ENCODE results near the gene SSTR3.

The SSTR3 gene

DNA sequence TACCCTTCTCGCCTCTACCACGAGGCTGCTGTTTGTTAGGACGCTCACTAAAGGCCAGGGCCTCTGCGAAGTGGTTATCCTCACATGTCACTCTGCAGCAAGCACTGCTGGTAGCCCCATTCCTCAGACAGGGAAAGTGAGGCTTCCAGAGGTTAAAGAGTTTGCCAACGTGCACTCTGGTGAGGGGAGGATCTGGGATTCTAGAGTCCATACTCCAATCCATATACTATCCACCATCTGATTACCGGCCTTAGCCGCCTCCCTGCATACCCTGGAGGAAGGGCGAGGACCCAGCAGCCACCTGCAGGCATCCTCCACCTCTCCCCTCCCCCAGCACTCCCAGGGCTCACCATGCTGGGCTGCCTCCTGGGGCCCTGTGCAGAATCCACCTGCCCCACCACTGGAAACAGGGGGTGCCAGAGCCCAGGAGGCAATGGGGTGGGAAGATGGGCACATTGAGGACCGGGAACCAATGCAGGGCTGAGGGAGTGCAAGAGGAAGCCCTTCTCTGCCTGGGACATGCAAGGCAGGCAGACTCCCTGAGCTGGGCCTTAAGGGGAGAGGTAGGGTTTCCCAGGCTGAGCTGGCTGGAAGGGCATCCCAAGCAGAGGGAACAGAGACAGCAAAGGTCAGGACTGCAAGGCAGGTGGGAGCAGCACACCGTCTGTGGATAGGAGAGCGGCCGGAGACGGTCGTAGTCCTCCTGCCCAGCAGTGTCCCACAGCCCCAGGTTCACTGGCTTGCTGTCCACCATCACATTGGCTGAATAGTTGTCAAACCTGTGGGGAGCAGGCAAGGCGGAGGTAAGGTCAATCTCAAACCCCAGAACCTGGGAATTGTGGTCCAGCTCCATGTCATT, 20.1 kb upstream of the SSTR3 start:
- no peaks in the 10 kb centered on the region for H3K79me1 ChIP-seq (ENCODE audit: low read length)
- no peaks in the 10 kb centered on the region for H3K27me3 ChIP-seq (ENCODE audit: insufficient read depth, low read length)
- H4K91ac ChIP-seq (ENCODE audit: low read depth, low read length): no peak overlapping the region
- H3K27ac ChIP-seq (ENCODE audit: low read depth, low read length): no peak overlapping the region
- H2AK5ac ChIP-seq (ENCODE audit: low read length): no peak overlapping the region
- no peak overlapping the region for H2BK12ac ChIP-seq (ENCODE audit: low read length)
- no peak overlapping the region for H2BK5ac ChIP-seq (ENCODE audit: low read depth, low read length, poor library complexity)
- H2BK120ac ChIP-seq (ENCODE audit: insufficient read depth, low read length, poor library complexity): no peak overlapping the region
- no peaks in the 10 kb centered on the region for H3K79me2 ChIP-seq (ENCODE audit: control insufficient read depth, insufficient read depth, low read length, poor library complexity)
- H3K4me3 ChIP-seq (ENCODE audit: low read depth, low read length): no peak overlapping the region
- H3K4me1 ChIP-seq (ENCODE audit: control insufficient read depth in 1 of 2, insufficient read depth in 2 of 2, low read length in 2 of 2): peaks cover 0 to 5% of the 10 kb centered on the region in 2 experiments
- no peak overlapping the region for H3K4me2 ChIP-seq (ENCODE audit: low read length)
- H3K36me3 ChIP-seq (ENCODE audit: control insufficient read depth in 1 of 2, insufficient read depth in 2 of 2, low read length in 2 of 2): no peaks in the 10 kb centered on the region
- DNase-seq: no peak
- H3K14ac ChIP-seq (ENCODE audit: low read length): no peak overlapping the region
- no peak overlapping the region for H3K4ac ChIP-seq (ENCODE audit: low read depth, low read length)
- no CpG with 5 or more reads among the region's 15 CpGs for WGBS (ENCODE audit: extremely low coverage, insufficient coverage, insufficient read length)
- no peak overlapping the region for H2AFZ ChIP-seq (ENCODE audit: insufficient read depth, low read length, poor library complexity)
- no peak overlapping the region for H4K12ac ChIP-seq (ENCODE audit: low read depth, low read length)
- H3K23ac ChIP-seq (ENCODE audit: low read length): no peak overlapping the region
- H3K18ac ChIP-seq (ENCODE audit: low read length): no peak overlapping the region
- no peak overlapping the region for H3K9ac ChIP-seq (ENCODE audit: low read length)
- H4K8ac ChIP-seq (ENCODE audit: low read depth, low read length): no peak overlapping the region
- H3K9me3 ChIP-seq (ENCODE audit: insufficient read depth, low read depth, low read length): no peaks in the 10 kb centered on the region

DNA sequence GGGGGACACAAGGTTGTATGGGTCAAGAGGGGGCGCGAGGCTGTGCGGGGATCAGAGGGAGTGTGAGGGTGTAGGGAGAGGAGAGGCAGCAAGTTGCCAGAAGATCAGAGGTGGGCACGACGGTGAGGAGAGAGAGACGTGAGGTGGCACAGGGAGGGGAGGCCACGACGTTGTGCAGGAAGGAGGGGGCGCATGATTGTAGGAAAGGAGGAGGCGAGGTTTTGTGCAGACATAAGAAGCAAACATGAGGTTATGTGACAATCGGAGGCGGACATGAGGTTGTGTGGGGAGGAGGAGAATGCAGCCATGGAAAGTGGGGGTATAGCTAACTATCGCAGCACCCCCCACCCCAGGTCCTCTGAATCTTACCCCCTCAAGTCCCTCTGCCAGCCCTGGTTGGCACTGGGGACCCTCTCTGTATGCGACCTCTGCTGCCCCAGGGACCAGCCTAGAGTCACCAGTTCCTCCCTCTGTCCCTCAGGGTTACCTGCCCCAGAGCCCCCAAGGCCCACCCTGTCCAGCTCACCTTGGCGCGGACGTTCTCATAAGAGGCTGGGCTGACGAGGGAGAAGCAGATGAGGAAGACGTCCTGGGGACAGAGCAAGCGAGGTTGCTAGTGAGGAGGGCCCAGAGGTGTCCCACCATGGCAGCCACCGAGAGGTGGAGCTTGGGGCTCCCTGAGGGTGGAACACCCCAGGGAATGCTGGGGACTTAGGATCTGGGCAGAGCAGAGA, 19.3 kb upstream of the SSTR3 start:
- Histone ChIP-seq H3K79me2 (ENCODE audit: control insufficient read depth, insufficient read depth, low read length, poor library complexity) (no peaks in the 10 kb centered on the region), H2AK5ac (ENCODE audit: low read length) (no peak overlapping the region), H4K8ac (ENCODE audit: low read depth, low read length) (no peak overlapping the region), H3K4me2 (ENCODE audit: low read length) (no peak overlapping the region), H3K4me1 (ENCODE audit: control insufficient read depth in 1 of 2, insufficient read depth in 2 of 2, low read length in 2 of 2) (peaks cover 0 to 5% of the 10 kb centered on the region in 2 experiments), H3K9ac (ENCODE audit: low read length) (no peak overlapping the region), H3K27me3 (ENCODE audit: insufficient read depth, low read length) (no peaks in the 10 kb centered on the region), H3K27ac (ENCODE audit: low read depth, low read length) (no peak overlapping the region), H3K23ac (ENCODE audit: low read length) (no peak overlapping the region), H4K91ac (ENCODE audit: low read depth, low read length) (no peak overlapping the region), H2BK5ac (ENCODE audit: low read depth, low read length, poor library complexity) (no peak overlapping the region), H3K14ac (ENCODE audit: low read length) (no peak overlapping the region), H3K4me3 (ENCODE audit: low read depth, low read length) (no peak overlapping the region), H3K9me3 (ENCODE audit: insufficient read depth, low read depth, low read length) (no peaks in the 10 kb centered on the region), H4K12ac (ENCODE audit: low read depth, low read length) (no peak overlapping the region), H3K18ac (ENCODE audit: low read length) (no peak overlapping the region), H3K4ac (ENCODE audit: low read depth, low read length) (no peak overlapping the region), H2BK120ac (ENCODE audit: insufficient read depth, low read length, poor library complexity) (no peak overlapping the region), H2AFZ (ENCODE audit: insufficient read depth, low read length, poor library complexity) (no peak overlapping the region), H3K79me1 (ENCODE audit: low read length) (no peaks in the 10 kb centered on the region), H3K36me3 (ENCODE audit: control insufficient read depth in 1 of 2, insufficient read depth in 2 of 2, low read length in 2 of 2) (no peaks in the 10 kb centered on the region), H2BK12ac (ENCODE audit: low read length) (no peak overlapping the region)
- no CpG with 5 or more reads among the region's 21 CpGs for WGBS (ENCODE audit: extremely low coverage, insufficient coverage, insufficient read length)
- no peak for DNase-seq

DNA sequence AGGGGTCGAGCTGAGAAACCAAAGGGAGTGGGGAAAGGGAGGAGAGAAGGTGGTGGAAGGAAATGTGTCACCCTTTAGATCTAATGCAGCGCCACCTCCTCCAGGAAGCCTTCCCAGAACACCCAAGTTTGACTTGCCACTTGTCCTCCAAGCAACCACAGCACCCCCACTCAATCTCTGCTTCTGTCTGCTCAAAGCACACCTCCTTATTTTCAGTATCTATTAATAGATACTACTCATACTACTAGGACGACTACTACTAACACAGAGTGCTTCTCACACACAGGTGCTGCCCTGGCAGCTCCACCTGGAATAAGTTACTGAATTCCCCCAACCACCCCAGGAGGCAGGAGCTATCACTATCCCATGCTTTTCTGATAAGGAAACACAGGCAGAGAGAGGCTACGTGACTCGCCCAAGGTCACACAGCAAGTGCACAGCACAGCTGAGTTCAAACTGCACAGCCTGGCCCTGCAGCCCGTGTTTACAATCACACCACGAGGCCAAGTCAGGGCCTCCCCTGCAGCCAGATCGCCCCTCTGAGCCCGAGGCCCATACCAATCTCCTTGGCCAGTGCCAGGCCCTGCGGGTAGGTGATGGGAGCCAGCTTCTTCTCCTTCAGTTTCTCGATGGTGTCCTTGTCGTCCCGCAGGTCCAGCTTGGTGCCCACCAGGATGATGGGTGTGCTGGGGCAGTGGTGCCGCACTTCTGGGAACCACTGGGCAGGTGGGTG, 18.6 kb upstream of the SSTR3 start:
- no peak overlapping the region for H3K9ac ChIP-seq (ENCODE audit: low read length)
- H3K9me3 ChIP-seq (ENCODE audit: insufficient read depth, low read depth, low read length): no peaks in the 10 kb centered on the region
- WGBS (ENCODE audit: extremely low coverage, insufficient coverage, insufficient read length): no CpG with 5 or more reads among the region's 14 CpGs

DNA sequence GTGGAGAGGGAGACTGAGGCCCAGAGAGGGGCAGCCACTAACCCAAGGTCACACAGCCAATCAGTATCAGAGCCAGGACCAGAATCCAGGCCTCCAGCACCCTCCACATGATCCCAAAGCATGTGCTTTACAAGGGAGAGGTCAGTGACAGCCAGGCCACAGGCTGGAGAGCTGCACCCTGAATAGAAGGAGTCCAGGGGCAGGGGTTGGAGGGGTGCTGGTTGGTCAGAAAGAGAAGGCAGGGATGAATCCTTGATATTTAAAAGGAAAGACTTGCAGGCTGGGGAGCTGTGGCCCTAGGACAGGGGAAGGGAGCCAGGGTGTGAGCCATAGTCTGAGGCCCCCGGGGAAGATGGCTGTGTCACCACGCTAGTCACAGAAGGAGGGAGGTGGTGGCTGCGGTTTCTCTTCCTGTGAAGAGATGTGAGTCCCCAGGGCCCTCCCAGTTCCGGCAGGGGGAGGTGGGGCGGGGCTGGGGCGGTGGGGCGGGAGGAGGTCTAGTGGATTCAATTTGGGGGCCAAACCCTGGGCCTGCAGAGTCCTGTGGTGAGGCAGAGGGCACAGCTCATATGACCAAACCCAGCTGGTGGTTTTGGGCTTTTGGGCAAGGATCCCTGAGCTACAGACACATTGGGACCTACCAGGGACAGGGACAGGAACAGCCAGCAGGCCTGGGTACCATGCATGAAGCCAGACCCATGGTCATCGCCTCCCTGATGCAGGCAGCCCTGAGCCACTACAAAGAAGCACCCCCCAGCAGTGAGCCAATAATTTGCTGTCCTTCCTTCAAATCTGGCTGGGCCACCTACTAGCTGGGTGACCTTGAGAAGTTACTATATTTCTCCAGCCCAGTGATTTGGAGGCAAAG, 17.8 kb upstream of the SSTR3 start:
- Histone ChIP-seq H3K9ac (ENCODE audit: low read length) (no peak overlapping the region), H2AFZ (ENCODE audit: insufficient read depth, low read length, poor library complexity) (no peak overlapping the region), H3K4ac (ENCODE audit: low read depth, low read length) (no peak overlapping the region), H3K9me3 (ENCODE audit: insufficient read depth, low read depth, low read length) (no peaks in the 10 kb centered on the region), H2BK120ac (ENCODE audit: insufficient read depth, low read length, poor library complexity) (no peak overlapping the region), H3K27ac (ENCODE audit: low read depth, low read length) (no peak overlapping the region), H3K14ac (ENCODE audit: low read length) (no peak overlapping the region), H3K79me2 (ENCODE audit: control insufficient read depth, insufficient read depth, low read length, poor library complexity) (no peaks in the 10 kb centered on the region), H2BK5ac (ENCODE audit: low read depth, low read length, poor library complexity) (no peak overlapping the region), H4K91ac (ENCODE audit: low read depth, low read length) (no peak overlapping the region), H3K4me1 (ENCODE audit: control insufficient read depth in 1 of 2, insufficient read depth in 2 of 2, low read length in 2 of 2) (peaks cover 0 to 5% of the 10 kb centered on the region in 2 experiments), H3K27me3 (ENCODE audit: insufficient read depth, low read length) (no peaks in the 10 kb centered on the region), H3K4me3 (ENCODE audit: low read depth, low read length) (no peak overlapping the region), H3K36me3 (ENCODE audit: control insufficient read depth in 1 of 2, insufficient read depth in 2 of 2, low read length in 2 of 2) (no peaks in the 10 kb centered on the region), H3K4me2 (ENCODE audit: low read length) (no peak overlapping the region), H2BK12ac (ENCODE audit: low read length) (no peak overlapping the region), H4K8ac (ENCODE audit: low read depth, low read length) (no peak overlapping the region), H3K23ac (ENCODE audit: low read length) (no peak overlapping the region), H2AK5ac (ENCODE audit: low read length) (no peak overlapping the region), H3K18ac (ENCODE audit: low read length) (no peak overlapping the region), H3K79me1 (ENCODE audit: low read length) (no peaks in the 10 kb centered on the region), H4K12ac (ENCODE audit: low read depth, low read length) (no peak overlapping the region)
- DNase-seq: peak; percentile 10 to 13
- WGBS (ENCODE audit: extremely low coverage, insufficient coverage, insufficient read length): no CpG with 5 or more reads among the region's 8 CpGs

More for the DNA sequence above, 18.6 kb upstream of the SSTR3 start:
- no peak overlapping the region for H3K4ac ChIP-seq (ENCODE audit: low read depth, low read length)
- no peak overlapping the region for H3K27ac ChIP-seq (ENCODE audit: low read depth, low read length)
- H2AK5ac ChIP-seq (ENCODE audit: low read length): no peak overlapping the region
- no peaks in the 10 kb centered on the region for H3K79me1 ChIP-seq (ENCODE audit: low read length)
- no peak overlapping the region for H3K4me2 ChIP-seq (ENCODE audit: low read length)
- no peak overlapping the region for H3K14ac ChIP-seq (ENCODE audit: low read length)
- no peak overlapping the region for H2BK120ac ChIP-seq (ENCODE audit: insufficient read depth, low read length, poor library complexity)
- no peak overlapping the region for H3K23ac ChIP-seq (ENCODE audit: low read length)
- no peak overlapping the region for H4K91ac ChIP-seq (ENCODE audit: low read depth, low read length)
- H3K36me3 ChIP-seq (ENCODE audit: control insufficient read depth in 1 of 2, insufficient read depth in 2 of 2, low read length in 2 of 2): no peaks in the 10 kb centered on the region
- no peaks in the 10 kb centered on the region for H3K27me3 ChIP-seq (ENCODE audit: insufficient read depth, low read length)
- H2BK12ac ChIP-seq (ENCODE audit: low read length): no peak overlapping the region
- H2BK5ac ChIP-seq (ENCODE audit: low read depth, low read length, poor library complexity): no peak overlapping the region
- no peak overlapping the region for H2AFZ ChIP-seq (ENCODE audit: insufficient read depth, low read length, poor library complexity)
- no peak overlapping the region for H3K18ac ChIP-seq (ENCODE audit: low read length)
- no peak overlapping the region for H4K12ac ChIP-seq (ENCODE audit: low read depth, low read length)
- no peaks in the 10 kb centered on the region for H3K79me2 ChIP-seq (ENCODE audit: control insufficient read depth, insufficient read depth, low read length, poor library complexity)
- H3K4me1 ChIP-seq (ENCODE audit: control insufficient read depth in 1 of 2, insufficient read depth in 2 of 2, low read length in 2 of 2): peaks cover 0 to 5% of the 10 kb centered on the region in 2 experiments
- no peak for DNase-seq
- H4K8ac ChIP-seq (ENCODE audit: low read depth, low read length): no peak overlapping the region
- peak overlapping the region; percentile 26 for H3K4me3 ChIP-seq (ENCODE audit: low read depth, low read length)
